ENCODE data around the gene GAREM1. TPM values are rescaled to one million over a fixed set of nuclear protein-coding genes. Genes with fewer than 3 reads are reported as not detected.
"Not testable (repeated sequence)": the region's sequence is repeated elsewhere in the genome, so short reads cannot be mapped to it uniquely, and the experiment has no call there.

Gene GAREM1
- total RNA-seq, 1 donor from 2014 or later = 9.5 TPM

- no peak for DNase-seq (ENCODE audit: low spot score in 2 of 2, unreplicated experiment in 2 of 2)
- Mint-ChIP-seq H3K27ac (peak overlapping the region; percentile 69), H3K9me3 (no peaks in the 10 kb centered on the region), H3K36me3 (no peaks in the 10 kb centered on the region), H3K4me1 (peaks cover 17% of the 10 kb centered on the region), H3K27me3 (ENCODE audit: low read depth) (no peaks in the 10 kb centered on the region), H3K4me3 (no peak overlapping the region)
- TF ChIP-seq CTCF (IDR thresholded peaks at IDR 0.05; ENCODE audit: unreplicated experiment) = no peak
These were observed 172.5 kb downstream of the GAREM1 start for GRCh38 chr18:32298171-32298667.

GRCh38 chr18:32297579-32298170 lies 173.0 kb downstream of the GAREM1 start:
- H3K9me3 Mint-ChIP-seq = no peaks in the 10 kb centered on the region
- peaks cover 17% of the 10 kb centered on the region for H3K4me1 Mint-ChIP-seq
- no peak overlapping the region for H3K4me3 Mint-ChIP-seq
- H3K36me3 Mint-ChIP-seq = no peaks in the 10 kb centered on the region
- TF ChIP-seq CTCF (IDR thresholded peaks at IDR 0.05; ENCODE audit: unreplicated experiment) = no peak
- DNase-seq (ENCODE audit: low spot score in 2 of 2, unreplicated experiment in 2 of 2) = no peak
- H3K27me3 Mint-ChIP-seq (ENCODE audit: low read depth) = no peaks in the 10 kb centered on the region
- peak overlapping the region; percentile 69 for H3K27ac Mint-ChIP-seq

GRCh38 chr18:32296851-32297250 lies 173.8 kb downstream of the GAREM1 start:
- H3K27me3 Mint-ChIP-seq (ENCODE audit: low read depth) = no peaks in the 10 kb centered on the region
- DNase-seq (ENCODE audit: low spot score in 2 of 2, unreplicated experiment in 2 of 2) = no peak
- H3K4me3 Mint-ChIP-seq = no peak overlapping the region
- H3K36me3 Mint-ChIP-seq = no peaks in the 10 kb centered on the region
- no peaks in the 10 kb centered on the region for H3K9me3 Mint-ChIP-seq
- TF ChIP-seq CTCF (IDR thresholded peaks at IDR 0.05; ENCODE audit: unreplicated experiment) = no peak
- H3K27ac Mint-ChIP-seq = no peak overlapping the region
- peaks cover 14% of the 10 kb centered on the region for H3K4me1 Mint-ChIP-seq

GRCh38 chr18:32295604-32296003 lies 175.1 kb downstream of the GAREM1 start:
- H3K4me3 Mint-ChIP-seq = no peak overlapping the region
- H3K36me3 Mint-ChIP-seq = no peaks in the 10 kb centered on the region
- H3K27ac Mint-ChIP-seq = no peak overlapping the region
- DNase-seq (ENCODE audit: low spot score in 2 of 2, unreplicated experiment in 2 of 2) = no peak
- no peaks in the 10 kb centered on the region for H3K27me3 Mint-ChIP-seq (ENCODE audit: low read depth)
- no peaks in the 10 kb centered on the region for H3K9me3 Mint-ChIP-seq
- peaks cover 14% of the 10 kb centered on the region for H3K4me1 Mint-ChIP-seq
- TF ChIP-seq CTCF (IDR thresholded peaks at IDR 0.05; ENCODE audit: unreplicated experiment) = no peak

- Mint-ChIP-seq H3K4me1 (peaks cover 7% of the 10 kb centered on the region), H3K27ac (no peak overlapping the region), H3K9me3 (no peaks in the 10 kb centered on the region), H3K36me3 (no peaks in the 10 kb centered on the region), H3K4me3 (no peak overlapping the region), H3K27me3 (ENCODE audit: low read depth) (no peaks in the 10 kb centered on the region)
- DNase-seq (ENCODE audit: low spot score in 2 of 2, unreplicated experiment in 2 of 2) = no peak
- TF ChIP-seq CTCF (IDR thresholded peaks at IDR 0.05; ENCODE audit: unreplicated experiment) = no peak
These were observed 177.6 kb downstream of the GAREM1 start for GRCh38 chr18:32293107-32293506.

- not testable (repeated sequence) for H3K4me1 Mint-ChIP-seq; H3K27ac Mint-ChIP-seq; H3K36me3 Mint-ChIP-seq; H3K9me3 Mint-ChIP-seq; DNase-seq (ENCODE audit: low spot score in 2 of 2, unreplicated experiment in 2 of 2); H3K27me3 Mint-ChIP-seq (ENCODE audit: low read depth); H3K4me3 Mint-ChIP-seq
These were observed 179.1 kb downstream of the GAREM1 start for GRCh38 chr18:32291623-32292022.

Measured in mesothelial cell of epicardium (in vitro differentiated cells).